HepG2 (cell line): ENCODE results near the gene ZNF620. TPM values are rescaled to one million over a fixed set of nuclear protein-coding genes. Genes with fewer than 3 reads are reported as not detected.

Source experiments
- CEBPG ChIP-seq: IDR thresholded peaks from 2 replicates; pipeline ENCODE4 v1.6.1; 2016
- GABPB1 ChIP-seq: IDR thresholded peaks from 2 replicates; pipeline ENCODE4 v1.6.1; 2016; ENCODE audit warnings: mild to moderate bottlenecking, missing genetic modification reagents, moderate library complexity, missing compliant biosample characterization
- PRMT3 ChIP-seq: sonication (generic); formaldehyde crosslinking; IDR thresholded peaks from 2 replicates; pipeline ENCODE4 v1.8.1; 2022; ENCODE audit warnings: low read depth, mild to moderate bottlenecking, moderate library complexity, missing genetic modification reagents, borderline replicate concordance
- ZNF136 ChIP-seq: sonication (generic); formaldehyde crosslinking; IDR thresholded peaks from 2 replicates; pipeline ENCODE4 v1.8.1; 2022; ENCODE audit warnings: low read depth, mild to moderate bottlenecking, moderate library complexity, missing genetic modification reagents
- ZNF430 ChIP-seq: sonication (generic); formaldehyde crosslinking; IDR thresholded peaks from 2 replicates; pipeline ENCODE4 v1.9.0; 2021; ENCODE audit warnings: mild to moderate bottlenecking, missing genetic modification reagents
- ZNF674 ChIP-seq: sonication (generic); formaldehyde crosslinking; IDR thresholded peaks from 2 replicates; pipeline ENCODE4 v1.5.0; 2020; ENCODE audit warnings: low read depth, mild to moderate bottlenecking, missing genetic modification reagents
- polyA plus RNA-seq, 8 experiments: library from polyadenylated mRNA; depleted of rRNA in 3 of 8; stranded (reverse) in 7 of 8; unstranded in 1 of 8; fragments of >200 nt; fragmentation: Illumina TruSeq in 4 of 8; extraction: Trizol in 4 of 8; gene quantifications; 2 replicates each; pipeline versions ENCODE4 v1.2.1 to v1.2.3, GENCODE V29; 2011 to 2016; ENCODE audit warnings: low read depth in 4 of 8, missing spikeins in 1 of 8, mixed read lengths in 1 of 8; ENCODE audit not compliant: insufficient read depth in 1 of 8
- total RNA-seq, 5 experiments: library from RNA; depleted of rRNA; stranded (reverse); fragments of >200 nt; fragmentation: Illumina TruSeq; extraction: Trizol; gene quantifications; 2 replicates each; pipeline ENCODE4 v1.2.3, GENCODE V29; 2016; ENCODE audit warnings: low read depth in 1 of 5
- TF ChIP-seq, protein P1 (sequence below): sonication (generic); formaldehyde crosslinking; IDR thresholded peaks from 2 replicates; pipeline ENCODE4 v1.4.0; 2020; ENCODE audit warnings: missing genetic modification reagents
- TF ChIP-seq, protein P2 (sequence below): IDR thresholded peaks from 2 replicates; pipeline ENCODE4 v1.6.1; 2016; ENCODE audit warnings: missing compliant biosample characterization, missing genetic modification reagents, borderline replicate concordance
- TF ChIP-seq, protein P3 (sequence below): sonication (generic); formaldehyde crosslinking; IDR thresholded peaks from 2 replicates; pipeline ENCODE4 v1.4.0; 2020; ENCODE audit warnings: missing genetic modification reagents

ZNF620 gene
- total and polyA plus RNA-seq, 2 of the 13 experiments (the other 11 are each of a cell fraction or from before 2014, with no cell fraction given): 2.3 to 12.2 TPM

GRCh38 chr3:40518848-40519247 is 13.0 kb downstream of the ZNF620 start (continued):
- TF ChIP-seq, protein P1, sequence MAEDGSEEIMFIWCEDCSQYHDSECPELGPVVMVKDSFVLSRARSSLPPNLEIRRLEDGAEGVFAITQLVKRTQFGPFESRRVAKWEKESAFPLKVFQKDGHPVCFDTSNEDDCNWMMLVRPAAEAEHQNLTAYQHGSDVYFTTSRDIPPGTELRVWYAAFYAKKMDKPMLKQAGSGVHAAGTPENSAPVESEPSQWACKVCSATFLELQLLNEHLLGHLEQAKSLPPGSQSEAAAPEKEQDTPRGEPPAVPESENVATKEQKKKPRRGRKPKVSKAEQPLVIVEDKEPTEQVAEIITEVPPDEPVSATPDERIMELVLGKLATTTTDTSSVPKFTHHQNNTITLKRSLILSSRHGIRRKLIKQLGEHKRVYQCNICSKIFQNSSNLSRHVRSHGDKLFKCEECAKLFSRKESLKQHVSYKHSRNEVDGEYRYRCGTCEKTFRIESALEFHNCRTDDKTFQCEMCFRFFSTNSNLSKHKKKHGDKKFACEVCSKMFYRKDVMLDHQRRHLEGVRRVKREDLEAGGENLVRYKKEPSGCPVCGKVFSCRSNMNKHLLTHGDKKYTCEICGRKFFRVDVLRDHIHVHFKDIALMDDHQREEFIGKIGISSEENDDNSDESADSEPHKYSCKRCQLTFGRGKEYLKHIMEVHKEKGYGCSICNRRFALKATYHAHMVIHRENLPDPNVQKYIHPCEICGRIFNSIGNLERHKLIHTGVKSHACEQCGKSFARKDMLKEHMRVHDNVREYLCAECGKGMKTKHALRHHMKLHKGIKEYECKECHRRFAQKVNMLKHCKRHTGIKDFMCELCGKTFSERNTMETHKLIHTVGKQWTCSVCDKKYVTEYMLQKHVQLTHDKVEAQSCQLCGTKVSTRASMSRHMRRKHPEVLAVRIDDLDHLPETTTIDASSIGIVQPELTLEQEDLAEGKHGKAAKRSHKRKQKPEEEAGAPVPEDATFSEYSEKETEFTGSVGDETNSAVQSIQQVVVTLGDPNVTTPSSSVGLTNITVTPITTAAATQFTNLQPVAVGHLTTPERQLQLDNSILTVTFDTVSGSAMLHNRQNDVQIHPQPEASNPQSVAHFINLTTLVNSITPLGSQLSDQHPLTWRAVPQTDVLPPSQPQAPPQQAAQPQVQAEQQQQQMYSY (CRISPR knock-in tag): no peak
- no peak for TF ChIP-seq ZNF674 (CRISPR knock-in tag)
- TF ChIP-seq ZNF430 (CRISPR knock-in tag): no peak
- no peak for TF ChIP-seq PRMT3 (CRISPR knock-in tag)
- TF ChIP-seq, protein P2, sequence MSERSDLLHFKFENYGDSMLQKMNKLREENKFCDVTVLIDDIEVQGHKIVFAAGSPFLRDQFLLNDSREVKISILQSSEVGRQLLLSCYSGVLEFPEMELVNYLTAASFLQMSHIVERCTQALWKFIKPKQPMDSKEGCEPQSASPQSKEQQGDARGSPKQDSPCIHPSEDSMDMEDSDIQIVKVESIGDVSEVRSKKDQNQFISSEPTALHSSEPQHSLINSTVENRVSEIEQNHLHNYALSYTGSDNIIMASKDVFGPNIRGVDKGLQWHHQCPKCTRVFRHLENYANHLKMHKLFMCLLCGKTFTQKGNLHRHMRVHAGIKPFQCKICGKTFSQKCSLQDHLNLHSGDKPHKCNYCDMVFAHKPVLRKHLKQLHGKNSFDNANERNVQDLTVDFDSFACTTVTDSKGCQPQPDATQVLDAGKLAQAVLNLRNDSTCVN (CRISPR knock-in tag): no peak
- TF ChIP-seq, protein P3, sequence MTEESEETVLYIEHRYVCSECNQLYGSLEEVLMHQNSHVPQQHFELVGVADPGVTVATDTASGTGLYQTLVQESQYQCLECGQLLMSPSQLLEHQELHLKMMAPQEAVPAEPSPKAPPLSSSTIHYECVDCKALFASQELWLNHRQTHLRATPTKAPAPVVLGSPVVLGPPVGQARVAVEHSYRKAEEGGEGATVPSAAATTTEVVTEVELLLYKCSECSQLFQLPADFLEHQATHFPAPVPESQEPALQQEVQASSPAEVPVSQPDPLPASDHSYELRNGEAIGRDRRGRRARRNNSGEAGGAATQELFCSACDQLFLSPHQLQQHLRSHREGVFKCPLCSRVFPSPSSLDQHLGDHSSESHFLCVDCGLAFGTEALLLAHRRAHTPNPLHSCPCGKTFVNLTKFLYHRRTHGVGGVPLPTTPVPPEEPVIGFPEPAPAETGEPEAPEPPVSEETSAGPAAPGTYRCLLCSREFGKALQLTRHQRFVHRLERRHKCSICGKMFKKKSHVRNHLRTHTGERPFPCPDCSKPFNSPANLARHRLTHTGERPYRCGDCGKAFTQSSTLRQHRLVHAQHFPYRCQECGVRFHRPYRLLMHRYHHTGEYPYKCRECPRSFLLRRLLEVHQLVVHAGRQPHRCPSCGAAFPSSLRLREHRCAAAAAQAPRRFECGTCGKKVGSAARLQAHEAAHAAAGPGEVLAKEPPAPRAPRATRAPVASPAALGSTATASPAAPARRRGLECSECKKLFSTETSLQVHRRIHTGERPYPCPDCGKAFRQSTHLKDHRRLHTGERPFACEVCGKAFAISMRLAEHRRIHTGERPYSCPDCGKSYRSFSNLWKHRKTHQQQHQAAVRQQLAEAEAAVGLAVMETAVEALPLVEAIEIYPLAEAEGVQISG: no peak
- no peak for TF ChIP-seq GABPB1 (CRISPR knock-in tag)
- TF ChIP-seq CEBPG (CRISPR knock-in tag): no peak
- TF ChIP-seq ZNF136 (CRISPR knock-in tag): no peak
- TF ChIP-seq, all 625 proteins: peak for 0
